DMS153 (cell line): ENCODE data around the gene TENT5C.

Experiments
- DNase-seq: peaks from one replicate; lab custom pipeline; 2025; lab: John Stamatoyannopoulos, UW

TENT5C gene

GRCh38 chr1:117592155-117592554 is 13.7 kb upstream of the TENT5C start:
- DNase-seq = no peak

- DNase-seq = no peak
Measured at GRCh38 chr1:117594261-117594990, 11.4 kb upstream of the TENT5C start.

- no peak for DNase-seq
Measured at GRCh38 chr1:117596023-117596720, 9.7 kb upstream of the TENT5C start.

- DNase-seq = no peak
Measured at GRCh38 chr1:117598489-117598888, 7.4 kb upstream of the TENT5C start.

GRCh38 chr1:117599286-117600221 is 6.3 kb upstream of the TENT5C start:
- peak; percentile 10 for DNase-seq

GRCh38 chr1:117600325-117600943 is 5.4 kb upstream of the TENT5C start:
- no peak for DNase-seq

- DNase-seq = no peak
Measured at GRCh38 chr1:117600966-117601365, 4.9 kb upstream of the TENT5C start.

- DNase-seq = no peak
Measured at GRCh38 chr1:117602862-117603261, 3.0 kb upstream of the TENT5C start.

GRCh38 chr1:117605164-117605773 is 579 bp upstream of the TENT5C start:
- DNase-seq = no peak

- no peak for DNase-seq
Measured at GRCh38 chr1:117606649-117607430, 992 bp downstream of the TENT5C start.

- no peak for DNase-seq
Measured at GRCh38 chr1:117607471-117607870, 1.6 kb downstream of the TENT5C start.

GRCh38 chr1:117608115-117608615 is 2.3 kb downstream of the TENT5C start:
- no peak for DNase-seq

GRCh38 chr1:117608758-117609157 is 2.9 kb downstream of the TENT5C start:
- DNase-seq = no peak

- DNase-seq = no peak
Measured at GRCh38 chr1:117609471-117609911, 3.6 kb downstream of the TENT5C start.

GRCh38 chr1:117610036-117610435 is 4.2 kb downstream of the TENT5C start:
- DNase-seq = no peak

- no peak for DNase-seq
Measured at GRCh38 chr1:117611121-117611601, 5.3 kb downstream of the TENT5C start.

GRCh38 chr1:117611894-117612483 is 6.1 kb downstream of the TENT5C start:
- no peak for DNase-seq

GRCh38 chr1:117612517-117613248 is 6.8 kb downstream of the TENT5C start:
- DNase-seq = no peak

- no peak for DNase-seq
Measured at GRCh38 chr1:117613249-117613968, 7.6 kb downstream of the TENT5C start.
